Measurements from ENCODE around the gene CPNE1. TPM values are rescaled to one million over a fixed set of nuclear protein-coding genes. Genes with fewer than 3 reads are reported as not detected.

The CPNE1 gene
- total and polyA plus RNA-seq, 5 donors: 63.2 to 82.7 (median 73.1) TPM

DNA sequence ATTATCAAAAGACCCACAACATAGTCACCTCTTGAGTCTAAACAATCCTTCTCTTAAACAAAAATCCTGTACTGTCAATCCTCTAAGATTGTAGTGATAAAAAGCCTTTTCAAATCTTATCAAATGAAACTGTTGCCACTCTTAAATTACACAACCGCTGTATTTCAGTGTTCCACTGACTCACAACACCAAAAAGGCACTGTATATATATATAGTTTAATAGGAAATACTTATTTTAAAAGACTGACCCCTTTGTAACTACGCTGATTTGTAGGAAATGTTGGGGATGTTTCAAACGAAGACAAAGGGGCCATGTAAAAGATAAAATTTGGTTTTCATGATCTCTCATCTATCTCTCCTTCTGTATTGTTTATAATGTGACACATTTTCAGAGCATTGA is 14.1 kb downstream of the CPNE1 start:
- ATAC-seq: no peak
- 76% methylated on average over 3 of the region's 3 CpGs for WGBS
- Histone ChIP-seq H3K4me1 (ENCODE audit: control insufficient read depth, insufficient read depth, low read length) (peaks cover 5% of the 10 kb centered on the region), H3K9me3 (ENCODE audit: control insufficient read depth, low read length) (no peaks in the 10 kb centered on the region), H3K27ac (ENCODE audit: low read length) (no peak overlapping the region), H3K27me3 (ENCODE audit: control insufficient read depth, insufficient read depth) (no peaks in the 10 kb centered on the region), H3K4me3 (ENCODE audit: low read length) (no peak overlapping the region)
- no peak for DNase-seq
- intact Hi-C loops (cut with DNase I): no loop called here

DNA sequence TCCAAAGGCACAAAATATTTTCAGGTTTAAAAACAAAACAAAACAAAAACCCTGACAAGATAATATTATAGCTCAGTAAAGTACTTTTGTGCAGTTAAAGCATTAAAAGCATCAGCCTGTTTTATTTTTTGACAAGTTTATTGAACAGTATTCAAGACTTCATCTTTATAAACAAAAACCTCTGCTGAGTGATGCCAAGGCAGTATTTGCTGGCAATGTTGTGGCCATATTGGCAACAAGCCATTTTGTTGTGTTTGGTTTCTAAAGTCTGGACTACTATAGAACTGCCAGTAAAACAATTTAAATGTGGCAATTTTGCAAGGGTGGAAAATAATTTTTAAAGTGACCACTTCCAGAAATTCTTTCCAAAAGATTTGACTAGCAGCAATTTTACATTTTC is 15.9 kb downstream of the CPNE1 start:
- intact Hi-C loops (cut with DNase I): no loop called here
- no peak for ATAC-seq

DNA sequence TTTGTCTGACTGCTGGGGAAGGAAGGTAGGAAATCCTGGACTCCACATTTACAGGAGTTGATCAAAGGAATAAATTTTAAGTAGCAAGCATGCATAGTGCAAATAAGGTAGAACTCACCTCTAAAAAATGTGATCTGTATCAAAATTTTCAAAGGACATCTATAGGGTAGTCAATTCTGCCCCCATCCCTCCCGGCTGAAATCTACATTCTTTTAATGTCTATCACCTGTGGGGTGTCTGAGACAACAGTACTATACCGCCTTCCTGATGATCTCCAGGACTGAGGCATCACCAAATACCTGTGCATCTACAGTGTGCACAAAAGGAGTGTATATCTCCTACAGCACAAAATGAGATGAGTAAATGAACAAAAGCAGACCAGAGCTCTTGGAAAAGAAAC is 19.9 kb downstream of the CPNE1 start:
- WGBS: 85% methylated on average over 2 of the region's 2 CpGs

More for the DNA sequence above, 15.9 kb downstream of the CPNE1 start:
- Histone ChIP-seq H3K27ac (ENCODE audit: low read length) (no peak overlapping the region), H3K9me3 (ENCODE audit: control insufficient read depth, low read length) (no peaks in the 10 kb centered on the region), H3K4me3 (ENCODE audit: low read length) (no peak overlapping the region), H3K4me1 (ENCODE audit: control insufficient read depth, insufficient read depth, low read length) (peaks cover 4% of the 10 kb centered on the region), H3K27me3 (ENCODE audit: control insufficient read depth, insufficient read depth) (no peaks in the 10 kb centered on the region)
- DNase-seq: no peak

DNA sequence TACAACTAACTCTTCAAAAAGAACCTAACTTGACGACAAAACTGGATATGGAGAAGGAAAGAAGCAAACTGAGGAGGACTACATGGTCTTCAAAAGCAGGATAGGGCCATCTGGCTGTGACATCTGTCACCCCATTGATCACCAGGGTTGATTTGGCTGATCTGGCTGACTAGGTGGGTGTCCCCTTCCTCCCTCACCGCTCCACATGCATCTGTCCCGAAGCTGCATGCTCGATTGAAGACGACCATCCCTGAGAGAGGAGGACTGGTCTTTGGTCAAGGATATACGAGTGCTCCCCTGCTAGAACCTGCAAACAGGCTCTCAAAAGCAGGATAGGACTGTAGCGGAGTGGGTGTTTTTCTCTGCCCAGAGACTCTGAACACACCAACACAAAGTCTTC is 21.7 kb downstream of the CPNE1 start:
- Histone ChIP-seq H3K27ac (ENCODE audit: low read length) (no peak overlapping the region), H3K27me3 (ENCODE audit: control insufficient read depth, insufficient read depth) (no peaks in the 10 kb centered on the region), H3K9me3 (ENCODE audit: control insufficient read depth, low read length) (no peaks in the 10 kb centered on the region), H3K4me3 (ENCODE audit: low read length) (no peak overlapping the region), H3K4me1 (ENCODE audit: control insufficient read depth, insufficient read depth, low read length) (peaks cover 4% of the 10 kb centered on the region)
- intact Hi-C loops (cut with DNase I): no loop called here
- ATAC-seq (no peak), DNase-seq (no peak)
- 93% methylated on average over 7 of the region's 7 CpGs for WGBS

More for the DNA sequence above, 19.9 kb downstream of the CPNE1 start:
- H3K27me3 ChIP-seq (ENCODE audit: control insufficient read depth, insufficient read depth): no peaks in the 10 kb centered on the region
- intact Hi-C loops (cut with DNase I): no loop called here
- H3K27ac ChIP-seq (ENCODE audit: low read length): no peak overlapping the region
- no peaks in the 10 kb centered on the region for H3K9me3 ChIP-seq (ENCODE audit: control insufficient read depth, low read length)
- ATAC-seq (no peak), DNase-seq (no peak)
- peaks cover 4% of the 10 kb centered on the region for H3K4me1 ChIP-seq (ENCODE audit: control insufficient read depth, insufficient read depth, low read length)
- H3K4me3 ChIP-seq (ENCODE audit: low read length): no peak overlapping the region

DNA sequence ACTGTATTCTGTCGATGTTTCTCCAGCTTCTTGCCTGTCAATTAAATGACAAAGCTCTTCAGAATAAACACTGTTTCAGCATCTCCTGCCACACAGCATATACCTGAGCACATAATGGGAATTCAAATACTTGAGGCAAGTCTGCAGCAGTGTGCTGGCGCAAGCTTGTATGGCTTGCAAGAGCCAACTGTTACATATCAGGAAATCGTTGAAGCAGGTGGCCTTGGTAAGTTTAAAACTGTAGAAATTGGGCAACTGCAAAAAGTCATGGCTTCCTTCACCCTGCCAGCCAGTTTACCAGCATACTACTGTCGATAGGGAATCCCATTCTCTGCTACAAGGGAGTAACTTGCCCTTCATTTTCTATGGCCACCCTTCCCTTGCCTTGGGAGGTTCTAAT is 23.0 kb downstream of the CPNE1 start:
- H3K4me1 ChIP-seq (ENCODE audit: control insufficient read depth, insufficient read depth, low read length): peaks cover 8% of the 10 kb centered on the region
- no peaks in the 10 kb centered on the region for H3K9me3 ChIP-seq (ENCODE audit: control insufficient read depth, low read length)
- ATAC-seq (no peak), DNase-seq (no peak)
- 88% methylated on average over 4 of the region's 4 CpGs for WGBS
- intact Hi-C loops (cut with DNase I): no loop called here
- H3K27ac ChIP-seq (ENCODE audit: low read length): no peak overlapping the region
- no peak overlapping the region for H3K4me3 ChIP-seq (ENCODE audit: low read length)
- H3K27me3 ChIP-seq (ENCODE audit: control insufficient read depth, insufficient read depth): no peaks in the 10 kb centered on the region

DNA sequence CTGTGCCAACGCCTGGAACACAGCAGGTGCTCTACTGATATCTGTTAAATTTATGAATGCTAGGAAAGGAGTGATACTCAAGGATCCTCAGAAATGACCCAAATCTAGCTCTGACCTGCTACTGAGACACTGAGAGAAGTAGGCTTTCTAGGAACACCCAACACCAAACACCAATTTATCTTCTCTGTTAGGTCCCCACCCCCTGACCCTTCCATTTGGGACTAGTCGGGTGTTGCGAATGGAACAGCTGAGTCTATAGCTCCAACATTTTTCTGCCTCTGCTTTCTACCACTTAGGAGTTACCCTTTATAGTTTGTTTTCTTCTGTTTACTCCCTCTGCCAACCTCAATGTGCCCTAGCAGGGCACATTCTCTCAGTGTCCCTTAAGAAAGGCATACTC is 24.0 kb downstream of the CPNE1 start:
- H3K4me1 ChIP-seq (ENCODE audit: control insufficient read depth, insufficient read depth, low read length): peaks cover 9% of the 10 kb centered on the region
- H3K4me3 ChIP-seq (ENCODE audit: low read length): no peak overlapping the region
- 71% methylated on average over 3 of the region's 3 CpGs for WGBS

DNA sequence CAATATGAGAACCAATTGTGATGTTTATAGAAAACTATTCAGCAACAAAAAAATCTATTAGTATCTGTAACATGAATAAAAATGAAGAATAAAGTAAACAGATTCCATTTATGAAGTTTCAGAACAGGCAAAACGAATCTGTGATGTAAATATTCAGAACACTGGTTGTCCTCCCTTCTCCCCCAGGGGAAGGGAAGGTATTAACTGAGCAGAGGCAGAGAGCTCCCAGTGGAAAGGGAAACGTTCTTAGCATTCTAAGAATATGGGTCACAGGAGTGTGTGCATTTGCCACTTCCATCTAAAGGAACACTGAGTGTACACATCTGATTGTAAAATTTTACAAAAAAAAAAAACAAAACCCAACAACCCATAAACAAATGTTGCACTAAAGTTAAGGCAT is 25.9 kb downstream of the CPNE1 start:
- Histone ChIP-seq H3K9me3 (ENCODE audit: control insufficient read depth, low read length) (no peaks in the 10 kb centered on the region), H3K4me3 (ENCODE audit: low read length) (no peak overlapping the region), H3K27me3 (ENCODE audit: control insufficient read depth, insufficient read depth) (no peaks in the 10 kb centered on the region), H3K27ac (ENCODE audit: low read length) (no peak overlapping the region), H3K4me1 (ENCODE audit: control insufficient read depth, insufficient read depth, low read length) (peaks cover 14% of the 10 kb centered on the region)
- ATAC-seq (no peak), DNase-seq (no peak)
- WGBS: 50% methylated on average over 2 of the region's 2 CpGs
- intact Hi-C loops (cut with DNase I): no loop called here

More for the DNA sequence above, 24.0 kb downstream of the CPNE1 start:
- intact Hi-C loops (cut with DNase I): no loop called here
- no peak overlapping the region for H3K27ac ChIP-seq (ENCODE audit: low read length)
- H3K9me3 ChIP-seq (ENCODE audit: control insufficient read depth, low read length): no peaks in the 10 kb centered on the region
- H3K27me3 ChIP-seq (ENCODE audit: control insufficient read depth, insufficient read depth): no peaks in the 10 kb centered on the region
- DNase-seq: no peak
- ATAC-seq: no peak

DNA sequence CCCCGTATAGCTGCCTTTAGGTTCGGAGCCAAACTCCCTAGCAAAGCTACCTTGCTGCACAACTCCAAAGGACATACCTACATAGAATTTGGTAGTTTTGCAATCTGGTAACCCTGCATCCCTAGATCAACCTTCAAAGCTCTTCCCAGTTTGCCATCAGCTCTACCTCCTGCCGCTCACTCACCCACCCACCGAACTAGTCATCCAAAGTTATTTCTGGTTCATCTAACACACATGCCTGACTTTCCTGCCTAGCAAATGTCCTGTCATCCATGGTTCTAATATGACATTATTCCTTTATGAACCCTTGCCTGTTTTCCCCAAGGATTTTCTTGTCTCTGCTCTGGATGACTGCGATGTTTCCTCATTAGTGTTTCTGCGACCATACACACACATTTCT is 27.4 kb downstream of the CPNE1 start:
- intact Hi-C loops (cut with DNase I): no loop called here
- no peak for ATAC-seq
- H3K27me3 ChIP-seq (ENCODE audit: control insufficient read depth, insufficient read depth): no peaks in the 10 kb centered on the region
- no peaks in the 10 kb centered on the region for H3K9me3 ChIP-seq (ENCODE audit: control insufficient read depth, low read length)
- 86% methylated on average over 6 of the region's 6 CpGs for WGBS
- H3K4me1 ChIP-seq (ENCODE audit: control insufficient read depth, insufficient read depth, low read length): peaks cover 14% of the 10 kb centered on the region
- H3K4me3 ChIP-seq (ENCODE audit: low read length): no peak overlapping the region
- no peak for DNase-seq
- no peak overlapping the region for H3K27ac ChIP-seq (ENCODE audit: low read length)

DNA sequence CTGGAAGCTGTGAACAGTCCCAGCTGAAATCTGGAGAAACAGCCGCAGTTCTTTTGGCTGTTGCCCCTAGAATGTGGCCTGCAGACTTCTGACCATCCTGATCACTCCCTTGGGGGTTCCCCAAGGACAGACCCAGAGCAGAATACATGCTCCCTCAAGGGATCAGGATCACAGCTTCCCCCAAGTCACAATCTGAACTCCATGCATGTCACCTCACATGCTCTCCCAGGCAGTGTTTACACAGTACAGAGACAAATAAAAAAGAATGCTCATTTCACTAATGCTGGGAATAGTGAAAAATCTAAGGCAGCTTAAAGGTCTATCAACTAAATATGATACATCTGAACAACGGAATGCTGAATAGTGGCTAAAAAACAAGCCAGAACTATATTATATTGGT is 28.6 kb downstream of the CPNE1 start:
- Histone ChIP-seq H3K4me1 (ENCODE audit: control insufficient read depth, insufficient read depth, low read length) (peaks cover 14% of the 10 kb centered on the region), H3K9me3 (ENCODE audit: control insufficient read depth, low read length) (no peaks in the 10 kb centered on the region), H3K4me3 (ENCODE audit: low read length) (no peak overlapping the region), H3K27ac (ENCODE audit: low read length) (no peak overlapping the region), H3K27me3 (ENCODE audit: control insufficient read depth, insufficient read depth) (no peaks in the 10 kb centered on the region)
- WGBS: 55% methylated on average over 2 of the region's 2 CpGs
- no peak for DNase-seq
- intact Hi-C loops (cut with DNase I): no loop called here
- no peak for ATAC-seq

DNA sequence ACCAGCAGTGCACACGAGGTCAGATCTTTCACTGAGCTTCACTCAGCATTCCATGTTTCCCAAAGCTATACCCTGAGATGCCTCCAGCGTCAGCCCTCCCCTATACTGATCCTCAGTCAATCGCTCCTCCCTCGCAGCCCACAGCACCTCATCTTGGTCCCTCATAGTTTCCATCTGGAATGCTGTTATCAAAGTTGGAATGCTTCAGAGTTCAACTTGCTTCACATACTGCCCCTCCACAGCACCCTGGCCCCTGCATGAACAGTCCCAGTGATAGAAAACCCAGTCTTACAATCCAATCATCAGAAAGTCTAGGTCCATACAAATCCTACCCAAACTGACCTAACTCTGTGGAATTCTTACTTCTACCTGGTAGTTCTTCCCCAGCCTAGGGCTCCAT is 29.0 kb downstream of the CPNE1 start:
- peaks cover 12% of the 10 kb centered on the region for H3K4me1 ChIP-seq (ENCODE audit: control insufficient read depth, insufficient read depth, low read length)
- no peaks in the 10 kb centered on the region for H3K9me3 ChIP-seq (ENCODE audit: control insufficient read depth, low read length)
- no peak overlapping the region for H3K27ac ChIP-seq (ENCODE audit: low read length)
- H3K4me3 ChIP-seq (ENCODE audit: low read length): no peak overlapping the region
- intact Hi-C loops (cut with DNase I): no loop called here
- DNase-seq (no peak), ATAC-seq (peak; percentile 18 to 48)
- H3K27me3 ChIP-seq (ENCODE audit: control insufficient read depth, insufficient read depth): no peaks in the 10 kb centered on the region
- WGBS: 36% methylated on average over 4 of the region's 4 CpGs

DNA sequence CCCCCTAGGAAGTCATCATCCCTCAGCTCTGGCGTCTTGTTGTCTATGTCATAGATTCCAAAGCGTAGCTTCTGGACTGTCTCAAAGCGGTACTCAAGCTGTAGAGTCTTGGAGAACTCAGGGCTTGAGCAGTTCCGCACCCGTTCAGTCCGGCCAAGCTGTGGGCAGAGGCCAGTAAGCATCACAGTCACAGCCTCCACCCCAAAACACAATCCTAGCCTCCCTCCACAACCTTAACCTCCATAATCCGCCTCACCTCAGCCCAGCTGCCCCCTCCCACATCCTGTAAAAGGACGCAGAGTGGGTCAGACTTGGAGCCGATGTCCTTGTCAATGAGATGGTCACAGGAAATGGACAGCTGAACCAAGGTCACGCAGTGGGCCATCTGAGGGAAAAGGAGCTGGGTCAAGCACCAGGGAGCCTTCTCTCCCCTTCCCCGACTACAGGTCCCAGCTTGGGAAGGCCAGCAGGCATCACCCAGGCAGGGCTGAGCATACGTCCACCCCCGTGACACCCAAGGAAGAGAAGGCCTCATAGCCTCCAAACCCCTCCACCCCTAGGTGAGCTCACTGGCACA is 32.1 kb downstream of the CPNE1 start:
- intact Hi-C loops (cut with DNase I): no loop called here
- Histone ChIP-seq H3K4me1 (ENCODE audit: control insufficient read depth, insufficient read depth, low read length) (peaks cover 10% of the 10 kb centered on the region), H3K27ac (ENCODE audit: low read length) (no peak overlapping the region)

DNA sequence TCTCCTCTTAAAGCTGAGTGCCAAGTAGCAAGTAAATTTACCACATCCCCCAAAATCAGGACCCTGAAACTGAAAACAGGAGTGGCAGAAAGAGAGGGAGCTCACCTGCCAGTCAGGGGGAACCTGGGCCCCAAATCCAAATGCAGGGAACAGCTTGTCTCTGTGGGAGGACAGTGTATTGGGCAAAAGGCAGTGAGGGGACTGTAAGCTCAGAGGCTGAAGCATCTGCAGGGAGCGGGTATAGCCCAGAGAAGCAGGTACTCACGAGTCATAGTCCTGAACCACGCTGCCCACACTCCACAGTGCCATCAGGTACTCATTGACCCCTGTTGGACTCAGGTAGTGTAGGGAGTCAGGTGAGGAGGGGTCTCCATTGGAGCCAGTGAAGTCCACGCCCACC is 34.1 kb downstream of the CPNE1 start:
- DNase-seq: no peak
- intact Hi-C loops (cut with DNase I): no loop called here
- Histone ChIP-seq H3K4me3 (ENCODE audit: low read length) (no peak overlapping the region), H3K27ac (ENCODE audit: low read length) (no peak overlapping the region), H3K4me1 (ENCODE audit: control insufficient read depth, insufficient read depth, low read length) (peaks cover 4% of the 10 kb centered on the region), H3K9me3 (ENCODE audit: control insufficient read depth, low read length) (no peaks in the 10 kb centered on the region), H3K27me3 (ENCODE audit: control insufficient read depth, insufficient read depth) (no peaks in the 10 kb centered on the region)
- ATAC-seq: no peak
- WGBS: 94% methylated on average over 4 of the region's 4 CpGs

More for the DNA sequence above, 32.1 kb downstream of the CPNE1 start:
- no peak for ATAC-seq
- Histone ChIP-seq H3K4me3 (ENCODE audit: low read length) (no peak overlapping the region), H3K27me3 (ENCODE audit: control insufficient read depth, insufficient read depth) (no peaks in the 10 kb centered on the region), H3K9me3 (ENCODE audit: control insufficient read depth, low read length) (no peaks in the 10 kb centered on the region)
- DNase-seq: no peak
- 94% methylated on average over 13 of the region's 13 CpGs for WGBS

Data from right cardiac atrium (tissue), 5 donors.